GM19240 (cell line): Measurements from ENCODE around the gene EIF4G3.
"Not testable (repeated sequence)": the region's sequence is repeated elsewhere in the genome, so short reads cannot be mapped to it uniquely, and the experiment has no call there.

ENCODE experiments used
- DNase-seq: peaks from one replicate; pipeline ENCODE4 v3.0.0; 2011; ENCODE audit warnings: low spot score; ENCODE audit not compliant: insufficient read length

EIF4G3 gene

GRCh38 chr1:20878799-20879198 is 297.9 kb downstream of the EIF4G3 start:
- DNase-seq = no peak

GRCh38 chr1:20875198-20875973 is 301.3 kb downstream of the EIF4G3 start:
- DNase-seq = no peak

- no peak for DNase-seq
These were observed 303.4 kb downstream of the EIF4G3 start for GRCh38 chr1:20873311-20873710.

GRCh38 chr1:20871419-20871818 is 305.3 kb downstream of the EIF4G3 start:
- DNase-seq = no peak

- no peak for DNase-seq
These were observed 306.0 kb downstream of the EIF4G3 start for GRCh38 chr1:20870718-20871117.

GRCh38 chr1:20868263-20868662 is 308.4 kb downstream of the EIF4G3 start:
- no peak for DNase-seq

- no peak for DNase-seq
These were observed 308.9 kb downstream of the EIF4G3 start for GRCh38 chr1:20867847-20868246.

GRCh38 chr1:20867062-20867461 is 309.6 kb downstream of the EIF4G3 start:
- DNase-seq = no peak

- no peak for DNase-seq
These were observed 311.7 kb downstream of the EIF4G3 start for GRCh38 chr1:20865001-20865400.

GRCh38 chr1:20854529-20854928 is 322.2 kb downstream of the EIF4G3 start:
- no peak for DNase-seq

GRCh38 chr1:20851791-20852190 is 324.9 kb downstream of the EIF4G3 start:
- DNase-seq = not testable (repeated sequence)

- no peak for DNase-seq
These were observed 326.7 kb downstream of the EIF4G3 start for GRCh38 chr1:20850021-20850420.

GRCh38 chr1:20849100-20849499 is 327.6 kb downstream of the EIF4G3 start:
- no peak for DNase-seq

GRCh38 chr1:20848162-20848561 is 328.5 kb downstream of the EIF4G3 start:
- DNase-seq = no peak

GRCh38 chr1:20847611-20848080 is 329.1 kb downstream of the EIF4G3 start:
- no peak for DNase-seq

GRCh38 chr1:20846461-20847374 is 330.0 kb downstream of the EIF4G3 start:
- DNase-seq = no peak

GRCh38 chr1:20840731-20841130 is 336.0 kb downstream of the EIF4G3 start:
- no peak for DNase-seq

GRCh38 chr1:20837554-20838192 is 339.0 kb downstream of the EIF4G3 start:
- DNase-seq = no peak

- no peak for DNase-seq
These were observed 340.5 kb downstream of the EIF4G3 start for GRCh38 chr1:20836230-20836629.

- no peak for DNase-seq
These were observed 341.9 kb downstream of the EIF4G3 start for GRCh38 chr1:20834780-20835179.

GRCh38 chr1:20834192-20834591 is 342.5 kb downstream of the EIF4G3 start:
- no peak for DNase-seq

- DNase-seq = no peak
These were observed 346.3 kb downstream of the EIF4G3 start for GRCh38 chr1:20830378-20830777.
